ENCODE data around the gene NSMF.

The NSMF gene

DNA sequence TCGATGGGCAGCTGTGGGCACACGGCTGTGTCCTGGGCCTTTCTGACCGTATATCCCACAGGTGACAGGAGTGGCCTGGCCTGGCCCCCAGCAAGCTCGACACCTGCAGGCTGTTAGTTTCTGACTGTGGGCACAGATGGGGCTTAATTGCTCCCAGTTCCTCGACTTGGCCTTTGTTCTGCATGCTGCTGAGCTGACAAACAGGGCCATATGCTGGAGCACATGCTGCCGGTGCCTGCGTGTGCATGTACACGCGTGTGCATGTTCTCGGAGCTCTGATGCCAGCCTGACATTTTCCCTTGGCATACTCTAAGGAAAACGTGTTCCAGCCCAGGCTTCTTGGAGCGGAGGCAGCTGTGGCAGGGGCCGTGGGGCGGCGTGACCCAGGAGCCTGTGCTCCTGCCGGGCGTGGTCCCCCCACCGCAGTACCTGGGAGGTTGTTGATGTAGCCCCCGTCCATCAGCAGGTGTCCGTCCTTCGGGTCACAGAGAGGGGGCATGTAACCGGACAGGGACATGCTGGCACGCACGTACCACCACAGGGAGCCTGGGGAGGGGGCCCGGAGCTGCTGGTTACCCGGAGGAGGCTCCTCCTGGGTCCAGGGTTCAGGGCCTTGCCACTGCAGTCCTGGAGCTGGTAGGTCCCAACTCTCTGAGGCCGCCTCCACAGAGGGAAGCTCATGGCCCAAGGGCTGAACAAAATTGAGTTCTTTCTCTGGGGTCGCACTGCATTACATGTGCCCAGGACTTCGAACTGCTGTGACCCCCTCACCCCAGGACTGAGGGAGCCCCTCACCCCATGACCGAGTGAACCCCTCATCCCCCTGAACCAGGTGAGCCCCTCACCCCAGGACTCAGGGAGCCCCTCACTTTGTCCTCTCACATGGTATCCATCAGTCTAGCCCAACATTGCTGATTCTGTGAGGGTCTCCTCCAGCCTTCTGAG lies 4.1 kb upstream of the NSMF start:
- ChIA-PET CTCF (no interaction called here), POLR2A (no interaction called here)
- no peak for DNase-seq (ENCODE audit: extremely low spot score)
- TF ChIP-seq TARDBP (IDR thresholded peaks at IDR 0.05) (no peak), ARNT (IDR thresholded peaks at IDR 0.05) (no peak), L3MBTL2 (conservative IDR thresholded peaks at IDR 0.05) (no peak), BHLHE40 (IDR thresholded peaks at IDR 0.05; ENCODE audit: borderline replicate concordance) (no peak), CTBP1 (IDR thresholded peaks at IDR 0.05; ENCODE audit: borderline replicate concordance) (no peak), NFRKB (IDR thresholded peaks at IDR 0.05) (no peak), FOXA1 (IDR thresholded peaks at IDR 0.05) (no peak), ELF4 (IDR thresholded peaks at IDR 0.05) (no peak), PKNOX1 (IDR thresholded peaks at IDR 0.05) (no peak), SP1 (IDR thresholded peaks at IDR 0.05) (no peak), FOXK2 (IDR thresholded peaks at IDR 0.05) (no peak), SUZ12 (IDR thresholded peaks at IDR 0.05) (no peak), LEF1 (IDR thresholded peaks at IDR 0.05; ENCODE audit: borderline replicate concordance) (no peak)

DNA sequence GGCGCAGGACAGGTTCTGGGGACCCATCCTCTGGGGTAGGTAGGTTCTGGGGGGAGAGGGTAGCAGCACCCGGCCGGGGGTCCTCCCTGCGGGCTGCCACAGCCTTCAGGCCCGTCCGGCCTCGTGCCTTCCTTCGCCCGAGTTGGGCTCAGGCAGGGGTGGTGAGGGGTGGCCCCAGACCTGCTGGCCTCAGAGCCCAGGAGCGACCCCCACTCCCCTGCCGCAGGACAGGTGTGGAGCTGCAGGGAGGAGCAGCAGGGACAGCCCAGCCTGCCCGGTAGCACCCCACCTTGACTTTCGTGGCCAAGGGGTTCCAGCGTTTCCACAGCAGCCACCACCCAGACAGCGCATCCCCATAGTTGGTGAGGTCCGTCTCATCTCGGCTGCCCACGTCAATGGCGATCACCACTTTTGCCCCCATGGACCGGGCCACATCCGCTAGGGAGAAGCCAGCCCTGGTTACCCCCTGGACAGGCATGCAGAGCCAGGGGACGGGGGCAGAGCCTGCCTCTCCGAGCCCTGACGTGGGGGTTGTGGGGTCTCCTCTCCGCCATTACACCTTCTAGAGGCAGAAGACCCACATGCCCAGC lies 3.4 kb upstream of the NSMF start:
- ChIA-PET CTCF (no interaction called here), POLR2A (no interaction called here)
- DNase-seq (ENCODE audit: extremely low spot score) = no peak
- no peak for TF ChIP-seq FOXA1 (IDR thresholded peaks at IDR 0.05)
- no peak for TF ChIP-seq FOXM1 (IDR thresholded peaks at IDR 0.05; ENCODE audit: borderline replicate concordance)
- no peak for TF ChIP-seq SUZ12 (IDR thresholded peaks at IDR 0.05)
- TF ChIP-seq LEF1 (IDR thresholded peaks at IDR 0.05; ENCODE audit: borderline replicate concordance) = no peak
- no peak for TF ChIP-seq BHLHE40 (IDR thresholded peaks at IDR 0.05; ENCODE audit: borderline replicate concordance)
- TF ChIP-seq L3MBTL2 (conservative IDR thresholded peaks at IDR 0.05) = no peak
- TF ChIP-seq NFRKB (IDR thresholded peaks at IDR 0.05) = no peak
- no peak for TF ChIP-seq CTBP1 (IDR thresholded peaks at IDR 0.05; ENCODE audit: borderline replicate concordance)

- TF ChIP-seq PKNOX1 (IDR thresholded peaks at IDR 0.05) (no peak), FOXM1 (IDR thresholded peaks at IDR 0.05; ENCODE audit: borderline replicate concordance) (no peak), TARDBP (IDR thresholded peaks at IDR 0.05) (no peak)
- ChIA-PET CTCF (no interaction called here), POLR2A (no interaction called here)
- DNase-seq (ENCODE audit: extremely low spot score) = no peak
These were observed 2.7 kb upstream of the NSMF start for GRCh38 chr9:137461663-137462395.

DNA sequence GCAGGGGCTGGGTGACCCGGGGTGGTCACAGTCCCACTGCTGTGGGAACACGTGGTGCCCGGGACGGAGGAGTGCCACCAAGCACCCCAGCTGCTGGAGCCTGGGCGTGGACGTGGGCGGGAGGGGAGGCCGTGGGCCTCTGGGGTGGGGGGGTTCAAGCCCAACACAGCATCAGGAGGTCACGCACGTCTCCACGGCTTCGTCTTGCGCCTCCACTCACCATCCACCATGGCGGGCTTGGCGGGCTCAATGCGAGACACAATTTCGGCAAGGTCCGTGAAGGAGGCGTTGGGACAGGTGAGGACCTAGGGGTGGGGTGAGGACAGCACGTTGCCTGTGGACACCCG lies 2.2 kb upstream of the NSMF start:
- ChIA-PET CTCF (no interaction called here), POLR2A (no interaction called here)
- TF ChIP-seq BHLHE40 (IDR thresholded peaks at IDR 0.05; ENCODE audit: borderline replicate concordance) (no peak), CTBP1 (IDR thresholded peaks at IDR 0.05; ENCODE audit: borderline replicate concordance) (no peak), TARDBP (IDR thresholded peaks at IDR 0.05) (no peak), ZNF384 (IDR thresholded peaks at IDR 0.05) (no peak), SUZ12 (IDR thresholded peaks at IDR 0.05) (no peak), ARNT (IDR thresholded peaks at IDR 0.05) (no peak), SP1 (IDR thresholded peaks at IDR 0.05) (no peak), ELF4 (IDR thresholded peaks at IDR 0.05) (no peak), LEF1 (IDR thresholded peaks at IDR 0.05; ENCODE audit: borderline replicate concordance) (no peak), PKNOX1 (IDR thresholded peaks at IDR 0.05) (no peak), FOXK2 (IDR thresholded peaks at IDR 0.05) (no peak), FOXA1 (IDR thresholded peaks at IDR 0.05) (no peak), NFRKB (IDR thresholded peaks at IDR 0.05) (no peak), HDGF (IDR thresholded peaks at IDR 0.05; ENCODE audit: borderline replicate concordance) (no peak)
- no peak for DNase-seq (ENCODE audit: extremely low spot score)

GRCh38 chr9:137460363-137461315 lies 1.5 kb upstream of the NSMF start:
- ChIA-PET CTCF (no interaction called here), POLR2A (no interaction called here)
- no peak for DNase-seq (ENCODE audit: extremely low spot score)
- TF ChIP-seq TARDBP (IDR thresholded peaks at IDR 0.05) (no peak), CTBP1 (IDR thresholded peaks at IDR 0.05; ENCODE audit: borderline replicate concordance) (no peak), ELF4 (IDR thresholded peaks at IDR 0.05) (no peak), LEF1 (IDR thresholded peaks at IDR 0.05; ENCODE audit: borderline replicate concordance) (no peak), SP1 (IDR thresholded peaks at IDR 0.05) (no peak), SUZ12 (IDR thresholded peaks at IDR 0.05) (no peak), ZNF384 (IDR thresholded peaks at IDR 0.05) (no peak), L3MBTL2 (conservative IDR thresholded peaks at IDR 0.05) (no peak), ARNT (IDR thresholded peaks at IDR 0.05) (no peak), FOXM1 (IDR thresholded peaks at IDR 0.05; ENCODE audit: borderline replicate concordance) (no peak), FOXK2 (IDR thresholded peaks at IDR 0.05) (no peak), BHLHE40 (IDR thresholded peaks at IDR 0.05; ENCODE audit: borderline replicate concordance) (no peak), PKNOX1 (IDR thresholded peaks at IDR 0.05) (no peak)
